Progenitor cell of endocrine pancreas (in vitro differentiated cells): Measurements from ENCODE around the gene SNX10. TPM values are rescaled to one million over a fixed set of nuclear protein-coding genes. Genes with fewer than 3 reads are reported as not detected.
A peak's percentile ranks its signal among the peaks of the same experiment; 100 is the strongest.

Experiments used
- DNase-seq: peaks from one replicate; pipeline ENCODE4 v3.0.0; 2021; ENCODE audit warnings: low spot score; ENCODE audit not compliant: unreplicated experiment
- H3K27ac Mint-ChIP-seq: 2 replicates; pipeline ENCODE4 v1.8.0; 2021; ENCODE audit warnings: mild to moderate bottlenecking, moderate library complexity, mixed read lengths
- H3K27me3 Mint-ChIP-seq: 2 replicates; pipeline ENCODE4 v1.8.0; 2021; ENCODE audit warnings: mixed read lengths
- H3K36me3 Mint-ChIP-seq: 2 replicates; pipeline ENCODE4 v1.8.0; 2022; ENCODE audit warnings: mixed read lengths; ENCODE audit not compliant: insufficient read depth
- H3K4me1 Mint-ChIP-seq: 2 replicates; pipeline ENCODE4 v1.8.0; 2021; ENCODE audit warnings: low read depth, mixed read lengths
- H3K4me3 Mint-ChIP-seq: 2 replicates; pipeline ENCODE4 v1.8.0; 2021; ENCODE audit warnings: low read depth, mild to moderate bottlenecking, moderate library complexity, mixed read lengths
- H3K9me3 Mint-ChIP-seq: 2 replicates; pipeline ENCODE4 v1.8.0; 2021; ENCODE audit warnings: low read depth, mixed read lengths
- CTCF ChIP-seq: fragments of 200-600 bp; sonication (generic); IDR thresholded peaks from one replicate; pipeline ENCODE4 v1.5.0; 2021; ENCODE audit warnings: antibody characterized with exemption, mild to moderate bottlenecking; ENCODE audit not compliant: unreplicated experiment
- total RNA-seq: library from RNA; stranded (reverse); gene quantifications from 2 replicates; pipeline ENCODE4 v1.2.1, GENCODE V29; 2021

The SNX10 gene
- total RNA-seq, 1 donor from 2014 or later = 9.2 TPM

DNA sequence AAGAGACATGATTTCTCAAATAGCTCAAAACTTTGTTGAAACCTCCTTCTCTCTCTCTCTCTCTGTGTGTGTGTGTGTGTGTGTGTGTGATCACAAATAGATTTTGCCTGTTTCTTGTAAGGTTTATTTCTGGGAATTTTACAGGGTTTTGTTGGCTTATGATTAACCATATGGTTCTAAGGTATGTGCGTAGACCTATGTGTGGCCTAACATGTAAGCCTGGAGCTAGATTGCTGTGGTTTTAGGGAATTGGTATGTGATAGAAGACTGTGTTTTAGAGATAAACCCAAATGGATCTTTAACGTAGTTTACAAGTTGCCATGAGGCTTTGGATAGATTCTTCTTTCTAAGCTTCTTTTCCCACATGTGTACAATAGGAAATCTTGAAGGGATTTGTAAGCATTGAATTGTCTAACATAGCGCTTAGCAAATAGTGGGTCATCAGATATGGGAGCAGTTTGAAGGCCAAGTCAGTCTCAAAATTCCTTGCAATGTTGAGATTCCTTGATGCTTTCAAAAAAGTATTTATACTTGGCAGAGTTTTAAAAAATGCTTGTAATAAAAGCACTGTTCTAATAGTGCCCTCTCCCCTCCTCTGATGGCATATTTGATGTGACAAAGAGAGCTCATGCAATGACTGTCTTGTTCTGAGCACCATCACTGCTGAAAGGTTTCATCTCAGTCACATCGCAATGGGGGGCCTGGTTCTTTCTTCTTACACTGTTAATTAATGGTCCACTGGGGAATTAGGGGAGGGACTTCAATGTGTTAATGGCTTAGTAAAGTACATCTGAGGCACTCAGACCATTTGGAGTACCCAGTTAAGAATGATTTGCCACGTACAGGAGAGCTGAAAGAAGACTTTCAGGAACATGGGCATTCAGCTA is 118.2 kb downstream of the SNX10 start:
- Mint-ChIP-seq H3K9me3 (peaks cover 12% of the 10 kb centered on the region), H3K4me3 (no peak overlapping the region), H3K27me3 (no peaks in the 10 kb centered on the region), H3K4me1 (peaks cover 10% of the 10 kb centered on the region), H3K36me3 (peaks cover 13% of the 10 kb centered on the region), H3K27ac (no peak overlapping the region)
- no peak for TF ChIP-seq CTCF
- no peak for DNase-seq

DNA sequence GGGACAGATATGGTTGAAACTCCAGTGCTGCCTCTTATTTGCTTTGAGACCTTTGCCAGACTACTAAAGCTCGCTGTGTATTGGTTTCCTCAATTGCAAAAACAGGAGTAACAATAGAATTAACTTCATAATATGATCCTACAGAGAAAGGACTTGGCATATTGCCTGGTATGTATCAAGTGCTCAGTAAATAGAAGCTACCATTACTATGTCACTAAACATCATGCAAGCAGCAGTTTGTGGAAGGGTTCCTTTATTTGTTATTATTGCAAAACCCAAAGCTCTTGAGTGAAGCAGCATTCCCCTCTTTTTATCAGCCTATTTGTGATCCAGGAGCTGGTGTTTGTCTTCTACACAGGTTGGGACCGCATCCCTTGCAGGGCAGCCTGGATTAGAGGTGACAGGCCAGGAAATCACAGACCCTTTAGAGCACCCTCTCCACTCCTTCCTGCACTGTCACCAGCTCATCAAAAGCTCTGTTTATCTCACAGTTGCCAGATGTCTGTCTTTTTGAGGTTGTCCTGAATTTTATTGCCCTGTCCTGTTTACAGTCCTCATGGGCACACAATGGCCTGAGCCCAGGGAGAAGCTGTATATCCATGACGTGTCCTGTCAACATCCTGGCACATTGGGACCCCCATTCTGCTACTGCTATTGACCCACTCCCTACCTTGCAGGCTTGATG is 121.5 kb downstream of the SNX10 start:
- Mint-ChIP-seq H3K4me3 (no peak overlapping the region), H3K27ac (peak overlapping the region; percentile 59)

DNA sequence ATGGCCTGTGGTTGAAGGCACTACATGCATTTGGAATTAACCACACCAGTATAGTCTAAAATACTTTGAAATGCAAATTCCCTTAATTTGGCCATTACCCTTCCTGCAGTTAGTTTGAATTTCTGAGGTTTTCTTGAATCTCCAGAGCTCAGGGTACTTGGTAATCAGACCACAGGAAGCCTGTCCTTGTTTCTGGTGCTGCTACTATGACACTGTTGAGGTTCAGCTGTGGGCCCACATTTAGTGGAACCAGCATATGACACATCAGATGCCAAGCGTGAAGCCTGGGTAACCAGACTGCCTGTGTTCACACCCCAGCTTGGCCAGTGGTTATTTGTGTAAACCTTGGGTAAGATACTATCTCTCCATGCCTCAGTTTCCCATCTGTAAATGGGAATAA is 124.3 kb downstream of the SNX10 start:
- peaks cover 3% of the 10 kb centered on the region for H3K9me3 Mint-ChIP-seq
- no peak overlapping the region for H3K27ac Mint-ChIP-seq
- no peak for TF ChIP-seq CTCF
- H3K4me1 Mint-ChIP-seq = peaks cover 11% of the 10 kb centered on the region
- no peak for DNase-seq
- H3K4me3 Mint-ChIP-seq = no peak overlapping the region
- no peaks in the 10 kb centered on the region for H3K36me3 Mint-ChIP-seq
- peaks cover 19% of the 10 kb centered on the region for H3K27me3 Mint-ChIP-seq

More for the DNA sequence above, 121.5 kb downstream of the SNX10 start:
- Mint-ChIP-seq H3K27me3 (peaks cover 5% of the 10 kb centered on the region), H3K9me3 (peaks cover 3% of the 10 kb centered on the region), H3K4me1 (peaks cover 19% of the 10 kb centered on the region), H3K36me3 (no peaks in the 10 kb centered on the region)
- no peak for TF ChIP-seq CTCF
- DNase-seq = no peak

DNA sequence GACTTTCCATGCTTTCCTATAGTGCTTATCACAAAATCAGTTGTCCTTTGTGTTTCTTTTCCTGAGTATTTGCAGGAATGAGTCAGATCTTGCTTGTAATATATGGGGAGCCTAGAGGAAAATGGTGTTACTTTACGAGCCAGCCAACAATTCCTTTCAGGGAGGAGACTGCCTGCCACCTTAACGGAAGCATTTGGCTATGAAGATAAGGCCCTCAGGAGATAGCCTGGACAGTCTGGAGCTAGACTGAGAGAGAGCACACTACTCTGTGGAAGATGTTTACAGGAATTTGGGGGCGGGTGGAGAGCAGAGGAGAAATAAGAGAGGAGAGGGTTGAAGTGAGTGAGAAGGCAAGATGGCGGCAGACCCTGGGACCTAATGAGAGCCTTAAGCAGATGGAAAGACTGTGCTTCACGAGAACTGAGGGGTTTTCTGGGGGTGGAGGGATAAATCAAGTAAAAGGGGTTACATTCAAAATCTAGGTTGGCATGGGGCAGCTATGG is 126.3 kb downstream of the SNX10 start:
- Mint-ChIP-seq H3K4me1 (peaks cover 14% of the 10 kb centered on the region), H3K9me3 (peaks cover 3% of the 10 kb centered on the region), H3K27me3 (peaks cover 19% of the 10 kb centered on the region), H3K27ac (peak overlapping the region; percentile 12), H3K4me3 (no peak overlapping the region), H3K36me3 (no peaks in the 10 kb centered on the region)
- no peak for TF ChIP-seq CTCF
- DNase-seq = no peak

GRCh38 chr7:26419198-26419597 is 127.5 kb downstream of the SNX10 start:
- H3K4me1 Mint-ChIP-seq = peaks cover 18% of the 10 kb centered on the region
- peaks cover 3% of the 10 kb centered on the region for H3K9me3 Mint-ChIP-seq
- H3K36me3 Mint-ChIP-seq = peaks cover 1% of the 10 kb centered on the region
- no peak for TF ChIP-seq CTCF
- peaks cover 19% of the 10 kb centered on the region for H3K27me3 Mint-ChIP-seq
- no peak overlapping the region for H3K4me3 Mint-ChIP-seq
- H3K27ac Mint-ChIP-seq = no peak overlapping the region
- no peak for DNase-seq
